Neural cell (in vitro differentiated cells): ENCODE data around the gene HOXC10. TPM values are rescaled to one million over a fixed set of nuclear protein-coding genes. Genes with fewer than 3 reads are reported as not detected.

ENCODE experiments used
- H2AFZ ChIP-seq: fragments of 200-600, 300-800 bp; sonication (generic), shearing (Covaris generic); 2 replicates; pipeline ENCODE4 v1.6.0; 2014; ENCODE audit warnings: low read depth, mild to moderate bottlenecking, antibody characterized with exemption, low read length, moderate library complexity
- H3F3A ChIP-seq: fragments of 200-600 bp; shearing (Covaris generic); 2 replicates; pipeline ENCODE4 v1.6.1; 2016; ENCODE audit warnings: mild to moderate bottlenecking, moderate library complexity, mixed read lengths, antibody characterized with exemption, low read length; ENCODE audit not compliant: insufficient read depth, poor library complexity, severe bottlenecking
- H3K27ac ChIP-seq: fragments of 200-600, 300-800 bp; sonication (generic), shearing (Covaris generic); 2 replicates; pipeline ENCODE4 v1.5.1; 2014; ENCODE audit warnings: mild to moderate bottlenecking, low read length, moderate library complexity
- H3K27me3 ChIP-seq: fragments of 300-800, 200-600 bp; sonication (generic), shearing (Covaris generic); 2 replicates; pipeline ENCODE4 v1.6.0; 2014; ENCODE audit warnings: mild to moderate bottlenecking, low read depth, low read length, moderate library complexity; ENCODE audit not compliant: insufficient read depth
- H3K36me3 ChIP-seq: fragments of 300-800, 200-600 bp; sonication (generic), shearing (Covaris generic); 2 replicates; pipeline ENCODE4 v1.5.1; 2014; ENCODE audit warnings: mild to moderate bottlenecking, antibody characterized with exemption, low read length, moderate library complexity; ENCODE audit not compliant: insufficient read depth
- H3K4me2 ChIP-seq: fragments of 300-800, 200-600 bp; sonication (generic), shearing (Covaris generic); 2 replicates; pipeline ENCODE4 v1.6.0; 2014; ENCODE audit warnings: mild to moderate bottlenecking, low read length
- H3K4me3 ChIP-seq: fragments of 300-800, 200-600 bp; sonication (generic), shearing (Covaris generic); 2 replicates; pipeline ENCODE4 v1.5.1; 2014; ENCODE audit warnings: mild to moderate bottlenecking, low read length, moderate library complexity
- H3K79me2 ChIP-seq: fragments of 200-600 bp; shearing (Covaris generic); replicated peaks from 2 replicates; pipeline ENCODE4 v1.6.0; 2014; ENCODE audit warnings: mild to moderate bottlenecking, low read length, moderate library complexity; ENCODE audit not compliant: insufficient read depth
- H3K9ac ChIP-seq: fragments of 300-800, 200-600 bp; sonication (generic), shearing (Covaris generic); 2 replicates; pipeline ENCODE4 v1.6.1; 2016; ENCODE audit warnings: mild to moderate bottlenecking, low read length, mixed read lengths
- H3K9me2 ChIP-seq: fragments of 200-600 bp; shearing (Covaris generic); 2 replicates; pipeline ENCODE4 v1.6.1; 2016; ENCODE audit warnings: mild to moderate bottlenecking, low read length, mixed read lengths; ENCODE audit not compliant: insufficient read depth
- H3K9me3 ChIP-seq: fragments of 200-600, 300-800 bp; sonication (generic), shearing (Covaris generic); 2 replicates; pipeline ENCODE4 v1.6.1; 2016; ENCODE audit warnings: mild to moderate bottlenecking, mixed run types, low read length, moderate library complexity, mixed read lengths
- H4K20me1 ChIP-seq: fragments of 200-600 bp; shearing (Covaris generic); 2 replicates; pipeline ENCODE4 v1.6.1; 2016; ENCODE audit warnings: mild to moderate bottlenecking, mixed run types; ENCODE audit not compliant: insufficient read depth
- CTCF ChIP-seq: fragments of 450-650 bp; IDR thresholded peaks from 2 replicates; pipeline ENCODE4 v1.5.1; 2014; ENCODE audit warnings: antibody characterized with exemption, mild to moderate bottlenecking, moderate library complexity; ENCODE audit not compliant: poor library complexity, severe bottlenecking
- EP300 ChIP-seq: fragments of 450-650 bp; conservative IDR thresholded peaks from 2 replicates; pipeline ENCODE4 v1.6.1; 2014; ENCODE audit warnings: antibody characterized with exemption, mild to moderate bottlenecking, moderate library complexity; ENCODE audit not compliant: poor library complexity, severe bottlenecking
- EZH2 ChIP-seq: fragments of 200-600, 300-800 bp; shearing (Covaris generic), sonication (generic); IDR thresholded peaks from 2 replicates; pipeline ENCODE4 v1.6.1; 2014; ENCODE audit warnings: antibody characterized with exemption, low read length, borderline replicate concordance, mild to moderate bottlenecking; ENCODE audit not compliant: insufficient read depth, poor library complexity, severe bottlenecking
- MXI1 ChIP-seq: fragments of 450-650 bp; conservative IDR thresholded peaks from 2 replicates; pipeline ENCODE4 v1.6.1; 2014; ENCODE audit warnings: antibody characterized with exemption, mild to moderate bottlenecking; ENCODE audit not compliant: poor library complexity, severe bottlenecking
- POLR2AphosphoS5 ChIP-seq: IDR thresholded peaks from 2 replicates; pipeline ENCODE4 v1.6.1; 2012
- RAD21 ChIP-seq: fragments of 450-650 bp; conservative IDR thresholded peaks from 2 replicates; pipeline ENCODE4 v1.6.1; 2014; ENCODE audit warnings: antibody characterized with exemption, mild to moderate bottlenecking, moderate library complexity
- REST ChIP-seq: IDR thresholded peaks from 2 replicates; pipeline ENCODE4 v1.6.1; 2012; ENCODE audit warnings: borderline replicate concordance
- SMC3 ChIP-seq: fragments of 450-650 bp; conservative IDR thresholded peaks from 2 replicates; pipeline ENCODE4 v1.6.1; 2014; ENCODE audit warnings: antibody characterized with exemption, mild to moderate bottlenecking, moderate library complexity; ENCODE audit not compliant: poor library complexity
- TAF1 ChIP-seq: IDR thresholded peaks from 2 replicates; pipeline ENCODE4 v1.6.1; 2012; ENCODE audit warnings: low read depth
- polyA plus RNA-seq: library from polyadenylated mRNA; depleted of rRNA; stranded (reverse); fragments of >200 nt; gene quantifications from 2 replicates; pipeline ENCODE4 v1.2.3, GENCODE V29; 2014

HOXC10 gene
- polyA plus RNA-seq, 1 donor from 2014 or later, result not detected

- no peak overlapping the region for H2AFZ ChIP-seq
- H3K4me2 ChIP-seq, result no peak overlapping the region
- H3K9me3 ChIP-seq, result no peaks in the 10 kb centered on the region
- TF ChIP-seq EP300, result no peak
- no peak for TF ChIP-seq CTCF
- TF ChIP-seq TAF1, result no peak
- no peak overlapping the region for H3K27ac ChIP-seq
- H3F3A ChIP-seq, result no peaks in the 10 kb centered on the region
- H3K4me3 ChIP-seq, result no peak overlapping the region
- no peak overlapping the region for H3K9ac ChIP-seq
- peaks cover 100% of the 10 kb centered on the region for H3K27me3 ChIP-seq
- H3K79me2 ChIP-seq, result no peaks in the 10 kb centered on the region
- no peaks in the 10 kb centered on the region for H3K36me3 ChIP-seq
- H4K20me1 ChIP-seq, result no peaks in the 10 kb centered on the region
- no peaks in the 10 kb centered on the region for H3K9me2 ChIP-seq
Measured at GRCh38 chr12:53963434-53964314, 21.3 kb upstream of the HOXC10 start.

GRCh38 chr12:53964315-53964713 is 20.6 kb upstream of the HOXC10 start:
- TF ChIP-seq TAF1, result no peak
- TF ChIP-seq CTCF, result no peak
- no peak for TF ChIP-seq POLR2AphosphoS5
- no peak for TF ChIP-seq REST
- no peak for TF ChIP-seq EP300
- no peak for TF ChIP-seq SMC3
- TF ChIP-seq RAD21, result no peak
- TF ChIP-seq EZH2, result no peak
- TF ChIP-seq MXI1, result no peak
- H3K79me2 ChIP-seq, result no peaks in the 10 kb centered on the region
- no peak overlapping the region for H3K9ac ChIP-seq
- no peak overlapping the region for H3K4me2 ChIP-seq
- no peaks in the 10 kb centered on the region for H3K36me3 ChIP-seq
- no peak overlapping the region for H3K27ac ChIP-seq
- H4K20me1 ChIP-seq, result no peaks in the 10 kb centered on the region
- no peaks in the 10 kb centered on the region for H3K9me2 ChIP-seq
- H3F3A ChIP-seq, result no peaks in the 10 kb centered on the region
- H3K27me3 ChIP-seq, result peaks cover 100% of the 10 kb centered on the region
- no peak overlapping the region for H3K4me3 ChIP-seq
- H2AFZ ChIP-seq, result no peak overlapping the region
- no peaks in the 10 kb centered on the region for H3K9me3 ChIP-seq
